Activated CD8-positive, alpha-beta T cell treated with anti-CD3 and anti-CD28 coated beads, Interleukin-2, amount 10 ng/mL, durations not matched to agents 7 days and 5 days (primary cell): ENCODE data around the gene TSPAN9. TPM values are rescaled to one million over a fixed set of nuclear protein-coding genes. Genes with fewer than 3 reads are reported as not detected.

ENCODE experiments used
- ATAC-seq: fragments of 150-1000 bp; cut with Tn5 transposase; one replicate; pipeline ENCODE4 v1.10.0; 2021; ENCODE audit warnings: moderate library complexity
- CTCF ChIA-PET: fragments of 350-600 bp; sonication (Branson Sonifier 250); formaldehyde crosslinking; loops from one replicate; lab custom pipeline; 2021; ENCODE audit warnings: antibody characterized with exemption; lab: Charles Lee
- POLR2A ChIA-PET: fragments of 350-600 bp; sonication (Branson Sonifier 250); formaldehyde crosslinking; loops from one replicate; lab custom pipeline; 2021; ENCODE audit warnings: antibody characterized with exemption; lab: Charles Lee
- DNase-seq: peaks from one replicate; pipeline ENCODE4 v3.0.0-alpha.2; 2020
- H3K27ac Mint-ChIP-seq: one replicate; pipeline ENCODE4 v1.8.0; 2021; ENCODE audit warnings: mild to moderate bottlenecking, mixed read lengths
- H3K27me3 Mint-ChIP-seq: one replicate; pipeline ENCODE4 v1.8.0; 2021; ENCODE audit warnings: low read depth, mixed read lengths
- H3K36me3 Mint-ChIP-seq: one replicate; pipeline ENCODE4 v1.8.0; 2021; ENCODE audit warnings: low read depth, mixed read lengths
- H3K4me1 Mint-ChIP-seq: one replicate; pipeline ENCODE4 v1.8.0; 2021; ENCODE audit warnings: low read depth, mixed read lengths
- H3K4me3 Mint-ChIP-seq: one replicate; pipeline ENCODE4 v1.8.0; 2021; ENCODE audit warnings: mild to moderate bottlenecking, mixed read lengths
- H3K9me3 Mint-ChIP-seq: one replicate; pipeline ENCODE4 v1.8.0; 2022; ENCODE audit warnings: mixed read lengths; ENCODE audit not compliant: insufficient read depth
- total RNA-seq, 2 experiments: library from RNA; stranded (reverse); gene quantifications; one replicate each; pipeline ENCODE4 v1.2.3, GENCODE V29; 2021

TSPAN9 gene
- total RNA-seq, 2 experiments from 2014 or later = not detected

DNA sequence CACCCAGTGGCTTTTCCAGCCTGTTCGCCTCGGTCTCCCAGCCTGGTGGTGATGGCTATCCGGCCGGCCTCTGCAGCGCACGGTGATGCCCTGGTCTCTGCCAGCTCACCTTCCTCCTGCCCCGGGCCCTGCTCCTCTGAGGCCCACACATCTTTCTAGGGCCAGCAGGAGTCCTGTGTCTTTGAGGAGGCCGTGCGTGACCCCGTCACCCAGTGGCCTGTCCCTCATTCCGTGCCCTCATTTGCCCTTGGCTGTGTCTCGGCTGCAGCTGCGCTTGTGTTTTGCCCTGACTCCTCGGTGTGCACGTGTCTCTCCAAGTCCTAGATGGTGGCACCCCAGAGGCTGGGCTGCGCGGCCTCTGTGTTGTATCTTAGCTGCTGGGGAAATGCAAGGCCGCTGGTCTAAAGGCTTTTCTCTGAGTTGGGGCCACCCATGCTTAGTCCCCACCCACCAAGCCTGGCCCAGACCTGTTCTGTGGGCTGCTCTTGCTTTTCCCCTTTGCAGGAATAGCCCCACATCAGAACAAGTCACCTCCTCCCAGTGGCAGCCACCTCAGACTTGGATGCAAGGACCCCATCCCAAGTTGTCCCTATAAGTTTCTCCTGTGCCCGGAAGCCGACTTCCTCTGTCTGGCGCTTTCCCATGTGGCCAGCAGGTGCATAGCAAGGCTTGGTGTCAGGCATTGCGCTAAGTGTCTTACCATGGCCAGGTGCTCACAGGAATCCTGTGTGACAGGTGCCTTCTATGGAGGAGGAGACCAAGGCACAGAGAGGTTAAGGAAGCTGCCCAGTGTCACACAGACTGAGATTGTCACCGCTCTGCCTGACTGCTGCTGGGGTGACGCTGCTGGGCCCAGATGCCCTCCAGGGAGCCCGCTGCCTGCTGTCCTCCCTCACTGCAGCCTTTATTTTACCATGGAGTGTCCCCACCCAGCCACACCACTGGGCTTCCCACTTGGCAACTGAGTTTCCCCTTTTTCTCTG is 64.5 kb downstream of the TSPAN9 start:
- no peak for ATAC-seq
- ChIA-PET POLR2A (no interaction called here), CTCF (no interaction called here)
- Mint-ChIP-seq H3K4me3 (no peak overlapping the region), H3K4me1 (no peaks in the 10 kb centered on the region), H3K27me3 (peaks cover 2% of the 10 kb centered on the region), H3K27ac (no peak overlapping the region), H3K9me3 (no peaks in the 10 kb centered on the region), H3K36me3 (no peaks in the 10 kb centered on the region)
- no peak for DNase-seq

DNA sequence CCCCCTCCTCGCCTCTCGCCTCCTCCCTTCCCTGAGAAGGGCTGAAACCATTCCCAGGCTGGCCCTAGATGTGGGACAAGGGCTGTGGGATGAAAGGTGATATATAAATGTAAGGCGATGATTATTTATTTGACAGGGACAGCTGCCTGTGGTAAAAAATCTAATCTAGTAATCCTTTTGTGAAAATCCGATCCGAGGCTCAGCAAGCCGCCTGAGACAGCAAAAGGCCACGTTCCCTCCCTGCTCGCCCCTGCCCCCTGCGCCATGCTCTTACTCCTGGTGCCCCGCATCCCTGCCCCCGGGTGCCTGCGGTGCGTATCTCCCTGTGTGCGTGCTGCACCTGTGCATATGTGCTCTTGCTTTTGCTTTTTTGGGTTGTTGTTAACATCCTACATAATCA is 65.2 kb downstream of the TSPAN9 start:
- H3K4me3 Mint-ChIP-seq = no peak overlapping the region
- no peaks in the 10 kb centered on the region for H3K4me1 Mint-ChIP-seq
- H3K9me3 Mint-ChIP-seq = no peaks in the 10 kb centered on the region
- H3K27ac Mint-ChIP-seq = no peak overlapping the region
- ChIA-PET POLR2A (no interaction called here), CTCF (no interaction called here)
- no peaks in the 10 kb centered on the region for H3K36me3 Mint-ChIP-seq
- ATAC-seq (no peak), DNase-seq (no peak)
- peaks cover 2% of the 10 kb centered on the region for H3K27me3 Mint-ChIP-seq

DNA sequence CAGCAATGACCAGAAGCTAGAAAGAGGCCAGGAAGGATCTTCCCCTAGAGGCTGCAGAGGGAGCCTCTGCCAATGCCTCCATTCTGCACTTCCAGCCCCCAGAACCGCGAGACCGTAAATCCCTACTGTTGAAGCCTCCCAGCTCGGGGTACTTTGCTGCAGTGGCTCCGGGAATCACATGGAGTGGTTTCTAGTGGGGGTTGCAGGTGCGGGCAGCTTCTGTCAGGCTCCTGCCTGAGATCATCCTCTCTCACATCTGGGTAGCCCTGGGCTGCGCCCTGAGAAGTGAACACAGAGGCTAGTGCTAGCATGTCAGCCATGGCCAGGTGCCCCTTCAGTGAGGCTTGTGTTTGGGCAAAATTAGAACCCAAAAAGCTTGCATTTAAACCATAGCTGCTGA is 67.3 kb downstream of the TSPAN9 start:
- H3K4me3 Mint-ChIP-seq = no peak overlapping the region
- peaks cover 2% of the 10 kb centered on the region for H3K27me3 Mint-ChIP-seq
- ATAC-seq = no peak
- H3K27ac Mint-ChIP-seq = no peak overlapping the region
- POLR2A ChIA-PET = no interaction called here
- DNase-seq = no peak
- no peaks in the 10 kb centered on the region for H3K36me3 Mint-ChIP-seq
- H3K4me1 Mint-ChIP-seq = no peaks in the 10 kb centered on the region
- H3K9me3 Mint-ChIP-seq = no peaks in the 10 kb centered on the region
- CTCF ChIA-PET = interaction anchor here (0.6 to 1.8 kb wide), 2 partner anchors 131 to 1456 kb away, joined by 3 to 6 read pairs; no protein-coding TSS in a partner anchor

DNA sequence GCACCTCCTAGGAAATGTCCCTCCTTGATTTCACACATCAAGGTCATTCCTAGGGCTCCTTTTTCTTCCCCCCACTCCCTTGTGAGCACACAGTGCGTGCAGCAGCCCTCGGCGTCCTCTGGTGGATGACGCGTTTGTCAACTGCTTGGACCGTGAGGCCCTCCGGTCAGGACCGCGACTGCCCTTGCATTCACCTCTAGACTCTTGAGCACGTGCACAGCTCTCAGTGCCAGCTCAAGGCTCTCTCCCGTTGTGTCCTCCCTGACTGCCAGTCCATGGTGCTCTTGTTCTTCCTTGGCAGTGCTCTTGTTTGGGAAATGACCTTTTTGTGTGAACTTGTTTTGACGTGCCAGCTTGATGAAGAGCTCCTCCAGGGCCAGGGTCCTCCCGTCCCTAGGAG is 67.9 kb downstream of the TSPAN9 start:
- Mint-ChIP-seq H3K36me3 (no peaks in the 10 kb centered on the region), H3K4me1 (no peaks in the 10 kb centered on the region), H3K27me3 (peaks cover 5% of the 10 kb centered on the region), H3K27ac (no peak overlapping the region), H3K9me3 (no peaks in the 10 kb centered on the region), H3K4me3 (no peak overlapping the region)
- ChIA-PET CTCF (interaction anchor here (1.8 kb wide), 1 partner anchor 130 kb away, joined by 6 read pairs; no protein-coding TSS in a partner anchor), POLR2A (no interaction called here)
- DNase-seq (no peak), ATAC-seq (no peak)

DNA sequence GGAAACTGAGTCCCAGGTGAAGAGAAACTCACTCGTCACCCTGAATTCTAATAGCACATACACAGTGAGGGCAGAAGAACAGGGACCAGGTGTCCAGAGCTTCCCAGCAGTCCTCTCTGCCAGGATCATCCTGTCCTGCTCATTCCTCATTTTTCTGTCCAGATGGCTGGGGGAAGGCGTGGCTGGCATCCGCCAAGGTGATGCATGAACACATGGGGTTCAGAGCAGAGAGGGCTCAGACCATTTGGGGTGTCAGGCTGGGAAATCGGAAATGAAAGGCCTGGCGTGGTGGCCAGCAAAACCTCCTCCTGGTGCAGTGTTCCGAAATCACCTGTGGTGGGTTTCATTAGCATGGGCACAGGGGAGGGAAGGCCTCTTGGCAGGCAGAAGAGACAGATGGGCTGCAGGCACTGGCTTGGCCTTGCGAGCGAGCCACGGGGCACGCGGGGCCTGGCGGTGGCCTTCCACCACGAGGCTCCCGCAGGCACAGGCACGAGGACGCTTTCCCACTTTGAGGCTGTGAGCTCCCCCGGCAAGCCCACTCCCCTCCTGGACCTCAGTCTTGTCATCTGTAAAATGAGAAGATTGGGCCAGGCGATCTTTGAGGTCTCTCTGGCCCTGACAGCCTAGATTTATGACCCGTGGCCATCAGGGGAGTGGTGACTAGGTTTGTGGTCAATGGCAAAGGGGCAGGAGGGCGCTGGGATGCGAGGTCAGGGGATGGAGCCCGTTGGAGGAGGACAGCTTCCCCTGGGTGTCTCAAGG is 68.5 kb downstream of the TSPAN9 start:
- CTCF ChIA-PET = interaction anchor here (1.8 kb wide), 1 partner anchor 130 kb away, joined by 6 read pairs; no protein-coding TSS in a partner anchor
- POLR2A ChIA-PET = no interaction called here

DNA sequence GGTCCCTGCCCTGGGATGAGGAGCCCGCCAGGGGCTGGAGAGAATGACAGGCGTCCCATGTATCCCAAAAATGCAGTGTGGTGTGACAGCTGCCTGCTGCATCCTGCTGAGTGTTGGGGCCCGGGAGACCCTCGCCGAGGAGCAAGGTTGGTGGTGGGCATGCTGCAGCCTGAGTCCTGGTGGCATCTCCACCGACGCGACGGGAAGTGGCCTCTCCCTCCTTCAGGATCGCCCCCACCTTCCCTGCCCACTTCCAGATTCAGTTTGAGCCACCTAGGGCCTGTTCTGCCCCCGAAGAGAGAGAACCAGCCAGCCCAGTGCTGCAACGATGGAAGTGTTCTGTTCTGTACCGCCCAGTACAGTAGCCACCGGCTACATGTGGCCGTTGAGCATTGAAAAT is 70.1 kb downstream of the TSPAN9 start:
- H3K36me3 Mint-ChIP-seq = no peaks in the 10 kb centered on the region
- no peak overlapping the region for H3K4me3 Mint-ChIP-seq
- no peak for ATAC-seq
- no peak for DNase-seq
- H3K27ac Mint-ChIP-seq = no peak overlapping the region
- CTCF ChIA-PET = no interaction called here
- H3K9me3 Mint-ChIP-seq = no peaks in the 10 kb centered on the region
- H3K27me3 Mint-ChIP-seq = peaks cover 15% of the 10 kb centered on the region
- no peaks in the 10 kb centered on the region for H3K4me1 Mint-ChIP-seq
- POLR2A ChIA-PET = no interaction called here

More for the DNA sequence above, 68.5 kb downstream of the TSPAN9 start:
- Mint-ChIP-seq H3K4me1 (no peaks in the 10 kb centered on the region), H3K4me3 (no peak overlapping the region), H3K36me3 (no peaks in the 10 kb centered on the region), H3K27ac (no peak overlapping the region), H3K27me3 (peaks cover 11% of the 10 kb centered on the region), H3K9me3 (no peaks in the 10 kb centered on the region)
- ATAC-seq (no peak), DNase-seq (no peak)

DNA sequence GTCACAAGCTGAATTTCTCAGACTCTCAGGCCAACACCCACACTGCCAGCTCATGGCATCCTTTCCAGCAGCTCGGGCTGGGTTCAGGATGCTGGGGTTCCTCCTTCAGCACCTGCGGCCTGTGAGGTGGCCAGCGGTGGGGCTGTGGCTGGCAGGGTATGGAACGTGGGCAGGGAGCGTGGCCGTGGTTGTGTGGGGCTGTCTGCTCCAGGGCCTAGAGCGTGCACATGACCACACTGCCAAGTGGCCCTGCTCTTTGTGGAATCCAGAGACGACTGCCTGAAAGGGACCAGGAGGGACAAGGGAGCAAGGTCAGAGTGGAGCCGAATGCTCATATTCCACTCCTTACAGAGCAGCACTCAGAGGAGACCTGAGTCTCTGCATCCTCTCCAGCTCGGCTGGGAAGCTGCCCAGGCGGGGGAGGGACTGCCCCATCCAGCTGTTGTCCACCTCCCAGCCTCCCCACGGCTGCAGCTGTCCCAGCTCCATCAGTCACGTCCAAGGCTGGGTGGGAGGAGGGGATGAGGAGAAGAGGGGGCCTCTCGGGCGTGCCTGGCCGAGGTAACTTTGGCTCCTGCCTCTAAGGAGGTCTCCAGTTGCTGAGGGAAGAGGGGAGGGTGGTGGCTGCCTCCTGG is 71.3 kb downstream of the TSPAN9 start:
- H3K4me1 Mint-ChIP-seq = peaks cover 5% of the 10 kb centered on the region
- ChIA-PET POLR2A (interaction anchor here (0.6 kb wide), 1 partner anchor 314 kb away, joined by 3 read pairs; no protein-coding TSS in a partner anchor), CTCF (no interaction called here)
- no peaks in the 10 kb centered on the region for H3K9me3 Mint-ChIP-seq
- H3K27me3 Mint-ChIP-seq = peaks cover 13% of the 10 kb centered on the region
- H3K36me3 Mint-ChIP-seq = no peaks in the 10 kb centered on the region
- no peak overlapping the region for H3K4me3 Mint-ChIP-seq
- ATAC-seq (no peak), DNase-seq (no peak)
- no peak overlapping the region for H3K27ac Mint-ChIP-seq

DNA sequence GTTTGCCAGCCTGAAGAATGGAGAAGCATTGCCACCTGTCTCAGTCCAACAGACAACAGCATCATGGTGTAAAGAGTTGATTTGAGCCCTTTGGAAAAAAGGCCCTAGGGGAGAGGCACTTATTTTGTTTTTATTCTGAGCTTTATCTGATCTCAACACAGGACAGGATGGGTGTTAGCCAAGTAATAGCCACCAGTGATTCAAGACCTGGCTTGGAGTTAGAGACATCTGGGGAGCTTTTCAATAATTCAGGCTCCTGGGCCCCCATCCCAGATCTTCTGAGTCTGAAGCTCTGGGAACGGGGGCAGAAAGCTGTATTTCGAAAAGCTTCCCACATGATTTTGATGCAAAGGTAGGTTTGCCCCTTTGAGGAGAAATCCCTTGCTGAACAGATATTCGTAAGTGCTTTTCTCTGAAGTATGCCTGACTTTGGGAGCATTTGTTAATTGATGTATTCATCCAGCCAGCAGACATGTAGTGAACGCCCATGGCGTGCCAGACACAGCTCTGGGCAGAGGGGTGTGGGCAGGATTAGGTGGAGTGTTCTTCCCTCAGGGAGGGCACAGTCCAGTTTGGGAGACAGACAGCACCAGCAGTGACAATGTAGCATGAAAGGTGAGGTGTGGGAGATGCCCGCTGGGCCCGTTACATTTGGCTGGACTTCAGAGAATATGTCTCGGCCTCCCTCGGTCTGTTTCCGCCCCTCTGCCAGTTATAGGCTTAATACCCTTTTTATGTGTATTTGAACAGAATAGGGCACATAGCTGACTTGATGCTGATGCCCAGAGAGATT is 72.5 kb downstream of the TSPAN9 start:
- Mint-ChIP-seq H3K36me3 (no peaks in the 10 kb centered on the region), H3K27me3 (peaks cover 13% of the 10 kb centered on the region), H3K27ac (no peak overlapping the region)

DNA sequence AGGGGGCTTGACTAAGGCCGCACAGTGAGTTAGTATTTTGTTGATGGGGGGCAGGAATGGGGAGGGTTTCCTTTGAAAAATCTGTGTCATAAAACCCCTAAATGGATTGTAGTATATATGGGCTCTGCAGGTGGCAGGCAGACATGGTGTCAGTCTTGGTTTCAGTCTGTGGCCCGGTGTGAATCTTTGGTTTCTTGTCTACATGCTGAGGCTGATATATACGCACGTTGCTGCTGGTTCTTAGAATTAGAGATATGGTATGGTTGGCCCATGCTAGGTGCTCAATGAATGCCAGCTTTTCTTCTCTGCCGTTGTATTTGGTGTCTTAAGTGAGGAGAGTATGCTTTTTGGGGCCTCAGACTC is 73.1 kb downstream of the TSPAN9 start:
- H3K4me3 Mint-ChIP-seq = no peak overlapping the region
- no peak for DNase-seq
- CTCF ChIA-PET = no interaction called here
- POLR2A ChIA-PET = no interaction called here
- ATAC-seq = no peak
- H3K9me3 Mint-ChIP-seq = no peaks in the 10 kb centered on the region
- peaks cover 5% of the 10 kb centered on the region for H3K4me1 Mint-ChIP-seq
- no peaks in the 10 kb centered on the region for H3K36me3 Mint-ChIP-seq
- no peak overlapping the region for H3K27ac Mint-ChIP-seq
- peaks cover 13% of the 10 kb centered on the region for H3K27me3 Mint-ChIP-seq

More for the DNA sequence above, 72.5 kb downstream of the TSPAN9 start:
- H3K4me1 Mint-ChIP-seq = peaks cover 5% of the 10 kb centered on the region
- no peak for ATAC-seq
- POLR2A ChIA-PET = no interaction called here
- no peak for DNase-seq
- no peak overlapping the region for H3K4me3 Mint-ChIP-seq
- CTCF ChIA-PET = interaction anchor here (1.1 kb wide), 1 partner anchor 15 kb away, joined by 3 read pairs; no protein-coding TSS in a partner anchor
- no peaks in the 10 kb centered on the region for H3K9me3 Mint-ChIP-seq

DNA sequence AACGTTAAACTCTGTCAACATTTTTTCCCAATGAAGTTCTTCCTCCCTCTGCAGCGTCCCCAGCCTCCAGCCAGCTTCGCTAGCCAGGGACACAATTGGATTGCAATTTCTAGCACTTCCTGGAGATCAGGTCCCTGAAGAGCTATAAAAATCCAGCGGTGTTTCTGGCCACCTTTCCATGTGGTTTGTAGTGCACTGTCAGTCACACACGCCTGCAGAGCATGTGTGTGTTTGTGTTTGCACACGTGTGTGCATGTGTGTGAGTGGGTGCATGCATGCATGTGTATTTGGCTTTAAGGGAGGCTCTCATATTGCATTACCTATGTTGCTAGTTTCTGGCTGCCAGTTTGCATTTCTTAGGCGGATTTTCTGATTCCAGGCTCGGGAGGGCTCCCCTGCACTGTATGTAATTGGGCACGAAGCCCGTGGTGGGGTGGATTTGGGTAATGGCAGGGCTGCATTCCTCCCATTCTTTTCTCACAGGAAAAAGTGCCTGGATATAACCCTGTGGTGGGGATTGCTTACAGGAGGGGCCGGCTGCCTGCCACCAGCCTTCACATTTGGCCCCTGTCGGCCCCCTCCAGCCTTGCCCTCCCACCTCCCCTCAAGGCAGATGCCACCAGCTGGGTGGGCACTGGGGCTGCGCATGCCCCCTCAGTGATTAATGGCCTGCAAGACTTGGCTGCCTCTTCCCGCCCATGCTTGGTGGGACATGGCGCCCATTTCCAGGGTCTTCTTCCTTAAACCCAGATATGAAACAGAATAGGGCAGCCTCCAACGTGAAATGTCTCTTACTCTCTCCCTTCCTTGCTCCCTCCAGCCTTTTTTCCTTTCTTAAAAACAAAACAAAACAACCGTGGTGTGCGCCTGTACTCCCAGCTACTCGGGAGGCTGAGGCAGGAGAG is 74.0 kb downstream of the TSPAN9 start:
- peaks cover 5% of the 10 kb centered on the region for H3K4me1 Mint-ChIP-seq
- CTCF ChIA-PET = no interaction called here
- H3K27ac Mint-ChIP-seq = no peak overlapping the region
- ATAC-seq (no peak), DNase-seq (no peak)
- no peaks in the 10 kb centered on the region for H3K36me3 Mint-ChIP-seq
- H3K27me3 Mint-ChIP-seq = peaks cover 13% of the 10 kb centered on the region
- no peak overlapping the region for H3K4me3 Mint-ChIP-seq
- H3K9me3 Mint-ChIP-seq = no peaks in the 10 kb centered on the region
- POLR2A ChIA-PET = no interaction called here
